GM10248 (cell line): ENCODE results near the gene RPSA.
A peak's percentile ranks its signal among the peaks of the same experiment; 100 is the strongest.

Experiments
- CTCF ChIA-PET: fragments of 300-600 bp; sonication (Branson Sonifier 250); formaldehyde crosslinking; extraction: SDS; loops from one replicate; lab custom pipeline; 2021; ENCODE audit warnings: antibody characterized with exemption; lab: Yijun Ruan, JAX
- POLR2A ChIA-PET: fragments of 350-650 bp; sonication (Branson Sonifier 250); formaldehyde crosslinking; extraction: SDS; loops from one replicate; lab custom pipeline; 2020; ENCODE audit warnings: antibody characterized with exemption; lab: Yijun Ruan, JAX
- DNase-seq: peaks from one replicate; pipeline ENCODE4 v3.0.0; 2012; ENCODE audit errors: extremely low spot score
- CTCF ChIP-seq: IDR thresholded peaks from 2 replicates; pipeline ENCODE4 v1.5.1; 2012; ENCODE audit warnings: mild to moderate bottlenecking, low read depth; ENCODE audit errors: extremely low read depth, missing control alignments, control extremely low read depth

RPSA gene

GRCh38 chr3:39387411-39387975 lies 19.0 kb upstream of the RPSA start:
- TF ChIP-seq CTCF: no peak
- no peak for DNase-seq
- ChIA-PET CTCF (interaction anchor here (1.1 to 3.6 kb wide), 7 partner anchors 9 to 198 kb away, joined by 4 to 17 read pairs (median 7); partner anchors contain the start of gene RPSA), POLR2A (no interaction called here)

GRCh38 chr3:39388153-39388552 lies 18.4 kb upstream of the RPSA start:
- POLR2A ChIA-PET: no interaction called here
- DNase-seq: no peak
- TF ChIP-seq CTCF: no peak
- CTCF ChIA-PET: interaction anchor here (1.4 to 3.6 kb wide), 6 partner anchors 10 to 100 kb away, joined by 3 to 19 read pairs (median 8); partner anchors contain the start of gene RPSA

- peak; percentile 73 for DNase-seq
- CTCF ChIA-PET: interaction anchor here (1.4 to 3.6 kb wide), 5 partner anchors 11 to 100 kb away, joined by 3 to 19 read pairs (median 7); partner anchors contain the start of gene RPSA
- POLR2A ChIA-PET: no interaction called here
- no peak for TF ChIP-seq CTCF
These were observed 17.7 kb upstream of the RPSA start for GRCh38 chr3:39388741-39389248.

GRCh38 chr3:39390181-39390580 lies 16.3 kb upstream of the RPSA start:
- ChIA-PET CTCF (interaction anchor here (1.4 to 3.6 kb wide), 3 partner anchors 10 to 16 kb away, joined by 3 to 19 read pairs (median 17); partner anchors contain the start of gene RPSA), POLR2A (no interaction called here)
- DNase-seq: no peak
- no peak for TF ChIP-seq CTCF

- no peak for TF ChIP-seq CTCF
- CTCF ChIA-PET: no interaction called here
- DNase-seq: no peak
- POLR2A ChIA-PET: interaction anchor here (1.4 kb wide), 1 partner anchor 10 kb away, joined by 4 read pairs; the partner anchor contains the start of gene RPSA
These were observed 9.8 kb upstream of the RPSA start for GRCh38 chr3:39396690-39397089.

GRCh38 chr3:39398700-39399099 lies 7.8 kb upstream of the RPSA start:
- TF ChIP-seq CTCF: no peak
- ChIA-PET POLR2A (no interaction called here), CTCF (interaction anchor here (1.0 to 2.3 kb wide), 5 partner anchors 12 to 111 kb away, joined by 3 to 10 read pairs (median 3); no protein-coding TSS in a partner anchor)
- no peak for DNase-seq
